ENCODE measurements around the gene DCUN1D3.

The DCUN1D3 gene

GRCh38 chr16:20906341-20907255 is 6.4 kb upstream of the DCUN1D3 start:
- in situ Hi-C loops (cut with HindIII; ENCODE audit: low pct_ligation_motif_present, low sequenced_read_pairs) = no loop called here
- Histone ChIP-seq H3K27me3 (replicated peaks) (no peaks in the 10 kb centered on the region), H3K36me3 (replicated peaks) (no peaks in the 10 kb centered on the region), H3K4me3 (ENCODE audit: low read depth, low read length) (no peak overlapping the region), H3K27ac (peak overlapping the region; percentile 63)
- peak; percentile 42 for DNase-seq
- TF ChIP-seq CTCF (IDR thresholded peaks at IDR 0.05; ENCODE audit: low read depth, low read length, missing control alignments) = no peak

- no peak for DNase-seq
- TF ChIP-seq CTCF (IDR thresholded peaks at IDR 0.05; ENCODE audit: low read depth, low read length, missing control alignments) = no peak
- Histone ChIP-seq H3K27ac (peak overlapping the region; percentile 63), H3K27me3 (replicated peaks) (no peaks in the 10 kb centered on the region), H3K36me3 (replicated peaks) (no peaks in the 10 kb centered on the region), H3K4me3 (ENCODE audit: low read depth, low read length) (no peak overlapping the region)
- in situ Hi-C loops (cut with HindIII; ENCODE audit: low pct_ligation_motif_present, low sequenced_read_pairs) = no loop called here
Measured at GRCh38 chr16:20905576-20905975, 5.4 kb upstream of the DCUN1D3 start.

- H3K36me3 ChIP-seq (replicated peaks) = no peaks in the 10 kb centered on the region
- H3K4me3 ChIP-seq (ENCODE audit: low read depth, low read length) = no peak overlapping the region
- peak overlapping the region; percentile 54 for H3K27ac ChIP-seq
- H3K27me3 ChIP-seq (replicated peaks) = no peaks in the 10 kb centered on the region
- peak; percentile 71 for DNase-seq
- in situ Hi-C loops (cut with HindIII; ENCODE audit: low pct_ligation_motif_present, low sequenced_read_pairs) = no loop called here
- TF ChIP-seq CTCF (IDR thresholded peaks at IDR 0.05; ENCODE audit: low read depth, low read length, missing control alignments) = no peak
Measured at GRCh38 chr16:20904507-20905081, 4.4 kb upstream of the DCUN1D3 start.

GRCh38 chr16:20903899-20904506 is 3.8 kb upstream of the DCUN1D3 start:
- no peak for DNase-seq
- no peak overlapping the region for H3K4me3 ChIP-seq (ENCODE audit: low read depth, low read length)
- peak overlapping the region; percentile 54 for H3K27ac ChIP-seq
- TF ChIP-seq CTCF (IDR thresholded peaks at IDR 0.05; ENCODE audit: low read depth, low read length, missing control alignments) = no peak
- in situ Hi-C loops (cut with HindIII; ENCODE audit: low pct_ligation_motif_present, low sequenced_read_pairs) = no loop called here
- H3K27me3 ChIP-seq (replicated peaks) = no peaks in the 10 kb centered on the region
- H3K36me3 ChIP-seq (replicated peaks) = no peaks in the 10 kb centered on the region

- H3K4me3 ChIP-seq (ENCODE audit: low read depth, low read length) = no peak overlapping the region
- no peak for TF ChIP-seq CTCF (IDR thresholded peaks at IDR 0.05; ENCODE audit: low read depth, low read length, missing control alignments)
- in situ Hi-C loops (cut with HindIII; ENCODE audit: low pct_ligation_motif_present, low sequenced_read_pairs) = no loop called here
- no peak for DNase-seq
- H3K27ac ChIP-seq = no peak overlapping the region
- H3K36me3 ChIP-seq (replicated peaks) = no peaks in the 10 kb centered on the region
- H3K27me3 ChIP-seq (replicated peaks) = no peaks in the 10 kb centered on the region
Measured at GRCh38 chr16:20903116-20903898, 3.1 kb upstream of the DCUN1D3 start.
